Glomerular visceral epithelial cell (primary cell): Measurements from ENCODE around the gene TMEM181.
"Not testable (repeated sequence)": the region's sequence is repeated elsewhere in the genome, so short reads cannot be mapped to it uniquely, and the experiment has no call there.

Experiments used
- DNase-seq: peaks from one replicate; pipeline ENCODE4 v3.0.0-alpha.2; 2016; ENCODE audit errors: extremely low spot score

The TMEM181 gene

DNA sequence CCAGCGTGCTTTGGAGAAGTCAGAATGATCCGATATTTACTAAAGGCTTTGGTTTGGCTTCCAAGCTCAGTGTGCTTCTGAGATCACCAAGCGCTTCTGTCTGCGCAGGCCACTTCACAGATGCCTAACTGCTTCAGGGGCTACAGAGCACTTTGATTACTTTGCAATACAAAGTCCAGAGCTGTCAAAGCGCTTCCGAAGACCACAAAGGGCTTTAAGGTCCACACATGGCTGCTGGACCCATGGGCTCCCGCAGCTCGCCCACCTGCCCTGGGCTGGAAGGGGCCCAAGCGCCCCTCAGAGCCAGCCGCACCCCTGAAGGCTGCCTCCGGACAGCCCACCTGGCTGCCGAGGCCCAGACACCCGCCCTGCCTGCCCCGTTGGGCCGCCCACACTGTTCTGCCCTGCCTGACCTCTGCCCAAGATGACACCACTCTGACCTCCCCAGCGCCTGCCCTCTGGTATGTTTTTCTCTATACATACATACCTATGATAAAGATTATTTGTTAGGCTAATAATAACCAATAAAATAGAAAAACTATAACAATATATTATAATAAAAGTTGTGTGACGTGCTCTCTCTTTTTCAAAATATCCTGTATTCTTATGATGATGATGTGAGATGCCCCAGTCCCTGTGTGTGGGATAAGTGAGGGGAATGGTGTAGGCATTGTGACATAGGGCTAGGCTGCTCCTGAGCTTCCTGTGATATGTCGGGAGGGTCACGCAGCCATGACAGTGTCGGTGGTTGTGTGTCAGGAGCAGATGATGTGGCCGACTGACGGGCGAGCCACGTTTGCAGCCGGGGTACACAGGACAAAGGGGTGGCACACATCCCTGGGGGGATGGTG lies 62.0 kb downstream of the TMEM181 start:
- DNase-seq, result no peak

DNA sequence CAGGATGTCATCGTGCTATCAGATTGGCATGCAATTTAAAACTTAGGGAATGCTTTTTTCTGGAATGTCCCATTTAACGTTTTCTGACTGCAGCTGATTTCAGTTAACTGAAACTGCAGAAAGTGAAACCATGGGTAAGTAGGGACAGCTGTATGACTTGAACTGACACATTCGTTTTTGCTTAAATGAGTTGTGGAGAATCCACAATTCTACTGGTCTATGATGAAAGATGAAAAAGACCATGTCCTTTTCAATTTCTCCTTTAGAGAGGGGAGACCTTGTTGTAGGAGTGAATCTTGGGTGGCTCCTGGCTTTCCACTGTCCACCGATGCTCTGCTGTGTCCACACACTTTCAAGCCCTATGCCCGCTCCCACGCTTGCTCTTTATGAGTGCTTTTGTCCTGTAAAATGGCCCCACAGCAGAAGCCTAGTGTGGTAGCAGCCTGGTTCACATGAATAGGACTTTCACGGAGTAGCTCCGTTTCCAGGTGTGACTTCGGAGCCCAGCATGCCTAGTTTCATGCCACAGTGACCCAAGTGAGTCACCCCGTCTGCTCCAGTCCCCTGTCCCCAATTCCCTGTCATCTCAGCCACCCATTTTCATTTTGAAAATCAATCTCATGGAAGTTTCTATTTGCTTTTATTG lies 62.8 kb downstream of the TMEM181 start:
- no peak for DNase-seq

DNA sequence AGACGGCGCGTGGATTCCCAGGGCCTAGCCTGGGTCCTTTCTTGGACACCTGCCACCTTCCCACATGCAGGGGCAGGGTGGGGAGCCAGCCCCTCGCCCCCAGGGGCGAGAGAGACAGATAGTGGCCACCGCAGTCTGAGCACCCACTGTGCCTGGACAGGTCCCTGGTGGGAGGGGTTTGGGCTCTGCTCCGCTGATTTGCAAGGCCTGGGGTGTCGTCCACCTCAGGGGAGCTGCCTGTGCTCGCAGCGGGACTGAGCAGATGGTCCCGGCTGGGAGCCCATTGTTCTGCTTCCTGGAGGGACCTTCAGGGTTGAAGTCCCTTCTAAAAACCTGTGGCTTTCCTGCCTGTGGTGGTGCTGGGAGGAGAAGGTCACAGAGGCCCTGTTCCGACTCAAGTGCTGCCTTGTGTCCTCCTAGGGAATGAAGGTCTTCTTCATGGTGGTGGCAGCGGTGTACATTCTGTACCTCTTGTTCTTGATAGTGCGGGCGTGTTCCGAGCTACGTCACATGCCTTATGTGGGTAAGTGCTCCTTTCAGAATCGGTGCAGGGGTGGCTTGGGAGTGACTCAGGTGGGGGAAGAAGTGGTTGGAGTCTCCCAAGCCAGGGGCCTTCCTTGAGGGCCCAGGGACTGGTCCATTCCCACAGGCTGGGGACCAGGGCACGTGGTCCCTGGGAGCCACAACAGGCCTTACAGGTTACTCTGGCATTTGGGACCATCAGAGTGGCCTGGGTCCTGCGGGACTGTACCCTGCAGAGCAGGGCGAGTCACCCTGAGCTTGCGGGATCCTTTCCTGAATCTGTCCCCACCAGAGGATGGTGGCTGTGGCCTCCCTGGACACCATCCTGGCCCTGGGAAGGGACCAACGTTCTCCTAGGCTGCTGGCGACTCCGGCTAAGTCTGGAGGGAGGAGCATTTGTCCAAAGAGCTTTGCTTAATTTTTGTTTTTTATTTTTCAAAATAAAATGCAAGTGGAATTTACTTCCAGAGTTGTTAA lies 65.1 kb downstream of the TMEM181 start:
- no peak for DNase-seq

DNA sequence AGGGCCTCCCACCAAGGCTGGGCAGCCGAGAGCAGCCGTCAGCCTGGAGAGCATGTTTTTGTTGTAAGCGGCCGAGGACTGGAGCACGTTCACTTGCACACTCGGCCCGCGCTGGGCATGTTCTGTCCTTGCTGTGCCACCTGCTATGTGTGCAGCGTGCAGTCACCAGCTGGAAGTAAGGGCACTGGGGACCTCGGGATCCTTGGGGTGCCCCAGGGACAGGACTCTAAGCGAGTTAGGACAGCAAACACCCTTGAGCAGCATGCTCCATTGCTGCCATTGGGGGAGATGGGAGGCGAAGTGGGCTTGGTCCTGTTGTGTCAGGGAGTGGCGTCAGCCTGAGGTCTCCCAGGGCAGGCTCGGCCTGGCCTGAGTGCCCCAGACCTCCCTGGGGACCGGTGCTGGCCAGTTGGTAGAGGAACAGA lies 66.0 kb downstream of the TMEM181 start:
- DNase-seq, result no peak

DNA sequence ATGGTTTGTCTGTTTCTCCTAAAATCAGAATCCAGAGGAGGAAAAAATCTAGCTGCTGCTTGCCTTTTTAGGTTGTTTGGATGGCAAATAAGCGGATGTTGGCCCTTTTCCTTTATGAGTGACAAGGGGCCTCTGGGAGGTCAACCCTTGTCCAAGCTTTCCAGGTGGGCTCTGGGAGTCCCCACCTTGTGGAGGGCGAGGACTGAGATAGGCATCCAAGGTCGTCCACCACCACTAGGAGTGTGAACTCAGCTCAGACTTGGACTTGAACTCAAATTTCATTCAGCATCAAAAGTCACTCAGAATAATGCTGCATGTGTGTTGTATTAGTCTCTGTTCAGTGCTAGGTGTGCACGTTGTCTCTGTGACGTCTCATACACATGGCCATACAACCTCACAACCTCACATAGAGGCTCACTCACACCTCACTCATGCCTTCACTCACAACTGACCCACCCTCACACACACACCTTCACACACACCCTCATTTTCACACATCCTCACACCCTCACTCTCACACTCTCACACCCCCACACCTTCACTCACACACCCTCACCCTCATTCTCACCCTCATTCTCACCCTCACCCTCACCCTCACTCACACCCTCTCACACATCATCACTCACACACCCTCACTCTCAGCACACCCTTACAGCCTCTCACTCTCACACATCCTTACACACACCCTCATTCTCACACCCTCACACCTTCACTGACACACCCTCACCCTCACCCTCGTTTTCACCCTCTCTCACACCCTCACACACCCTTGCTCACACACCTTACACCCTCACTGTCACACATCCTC lies 66.7 kb downstream of the TMEM181 start:
- no peak for DNase-seq

DNA sequence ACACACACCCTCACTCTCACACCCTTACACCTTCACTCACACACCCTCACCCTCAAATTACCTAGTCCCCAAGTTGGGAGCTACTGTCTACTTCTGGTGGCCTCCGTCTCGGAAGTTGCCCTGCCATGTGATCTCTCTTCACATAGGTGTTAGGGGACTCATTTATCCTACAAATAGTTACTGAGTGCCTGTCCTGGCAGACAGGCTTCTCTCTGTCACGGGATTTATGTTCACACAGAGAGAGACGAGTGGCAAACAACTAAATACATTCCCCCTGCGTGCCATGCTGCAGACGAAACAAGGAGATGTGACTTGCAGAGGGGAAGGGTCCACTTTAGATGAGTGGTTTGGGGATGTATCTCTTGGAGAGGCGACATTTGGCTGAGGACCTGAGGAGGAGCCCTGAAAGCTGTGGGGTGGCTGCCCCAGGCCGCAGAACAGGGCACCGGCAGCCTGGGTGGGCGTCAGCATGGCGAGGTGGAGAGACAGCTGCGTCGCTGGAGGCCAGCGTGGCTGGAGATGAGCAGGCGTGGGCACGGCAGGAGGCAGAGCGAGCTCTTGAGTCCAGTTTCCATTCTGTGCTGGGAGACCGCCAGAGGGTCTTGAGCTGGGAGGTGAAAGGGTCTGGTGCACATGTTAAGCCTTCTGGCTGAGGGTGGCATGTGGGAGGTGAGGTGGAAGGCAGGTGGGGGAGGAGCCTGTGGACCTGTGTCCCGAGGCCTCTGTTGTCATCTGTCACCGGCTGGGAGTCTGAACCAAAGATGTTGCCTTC lies 67.5 kb downstream of the TMEM181 start:
- DNase-seq, result no peak

DNA sequence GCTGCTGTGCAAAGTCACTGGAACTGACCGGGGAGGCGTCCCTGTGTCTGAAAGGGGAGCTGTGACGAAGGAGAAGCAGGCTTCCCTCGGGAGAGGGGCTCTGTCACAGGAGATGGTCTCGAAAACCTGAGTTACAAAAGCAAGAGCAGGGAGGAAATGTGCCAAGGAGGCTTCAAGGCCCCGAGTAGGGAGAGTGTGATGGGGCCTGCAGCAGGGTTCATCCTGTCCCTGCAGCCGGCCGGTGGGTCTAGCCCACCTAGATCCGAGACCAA lies 68.0 kb downstream of the TMEM181 start:
- no peak for DNase-seq

DNA sequence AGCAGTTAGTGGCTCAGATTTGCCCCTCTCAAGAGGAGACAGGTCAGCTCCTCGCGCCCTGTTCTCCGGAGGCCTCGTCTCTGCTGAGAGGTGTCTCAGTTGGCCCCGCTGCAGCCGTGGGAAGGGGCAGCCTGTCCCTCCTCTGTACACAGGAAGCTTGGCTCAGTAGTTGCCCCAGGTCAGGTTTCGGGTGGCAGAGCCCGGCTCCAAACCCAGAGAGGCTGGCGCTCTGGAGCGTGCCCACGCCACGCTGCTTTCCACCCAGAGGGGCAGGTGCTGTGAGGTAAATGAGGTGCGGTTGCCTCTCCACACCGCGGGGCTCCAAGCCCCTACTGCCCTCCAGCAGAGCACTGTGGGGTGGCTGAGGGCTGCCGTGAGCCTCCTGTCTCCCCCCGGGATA lies 68.7 kb downstream of the TMEM181 start:
- DNase-seq, result no peak

DNA sequence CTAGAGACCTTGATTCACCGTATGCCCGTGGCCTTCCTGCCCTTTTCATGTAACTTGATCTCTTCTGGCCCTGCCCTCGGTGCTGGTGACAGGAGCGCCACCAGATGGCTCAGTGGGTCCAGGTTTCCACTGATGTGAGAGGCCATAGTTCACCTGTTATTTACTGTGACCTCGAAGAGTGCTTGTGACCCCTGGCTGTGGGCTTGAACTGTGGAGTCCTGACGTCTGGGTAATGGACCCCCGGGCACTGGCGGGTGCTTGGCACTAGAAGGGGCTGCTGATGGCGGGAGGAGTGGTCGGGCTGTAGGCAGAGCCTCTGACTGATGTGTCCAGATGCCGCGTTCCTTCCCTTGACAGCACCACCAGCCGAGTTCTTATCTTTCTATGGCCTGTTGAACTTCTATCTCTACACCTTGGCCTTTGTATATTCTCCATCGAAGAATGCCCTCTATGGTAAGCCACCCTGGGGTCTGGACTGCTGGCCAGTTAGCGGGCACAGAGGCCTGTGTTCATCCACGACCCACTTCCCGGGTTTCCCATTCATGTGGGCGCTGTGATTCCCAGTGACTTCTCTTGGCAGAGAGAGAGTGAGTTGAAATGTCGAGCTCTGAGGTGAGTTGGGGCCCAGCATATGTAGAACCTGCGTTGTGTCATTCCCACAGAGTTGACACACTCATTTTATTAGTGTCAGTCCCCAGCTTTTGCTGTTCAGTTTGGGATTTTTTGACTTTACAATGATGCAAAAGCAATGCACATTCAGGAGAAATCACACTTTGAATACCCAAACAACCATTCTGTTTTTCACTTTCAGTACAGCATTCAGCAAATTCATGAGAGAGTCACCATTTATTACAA lies 69.7 kb downstream of the TMEM181 start:
- no peak for DNase-seq

DNA sequence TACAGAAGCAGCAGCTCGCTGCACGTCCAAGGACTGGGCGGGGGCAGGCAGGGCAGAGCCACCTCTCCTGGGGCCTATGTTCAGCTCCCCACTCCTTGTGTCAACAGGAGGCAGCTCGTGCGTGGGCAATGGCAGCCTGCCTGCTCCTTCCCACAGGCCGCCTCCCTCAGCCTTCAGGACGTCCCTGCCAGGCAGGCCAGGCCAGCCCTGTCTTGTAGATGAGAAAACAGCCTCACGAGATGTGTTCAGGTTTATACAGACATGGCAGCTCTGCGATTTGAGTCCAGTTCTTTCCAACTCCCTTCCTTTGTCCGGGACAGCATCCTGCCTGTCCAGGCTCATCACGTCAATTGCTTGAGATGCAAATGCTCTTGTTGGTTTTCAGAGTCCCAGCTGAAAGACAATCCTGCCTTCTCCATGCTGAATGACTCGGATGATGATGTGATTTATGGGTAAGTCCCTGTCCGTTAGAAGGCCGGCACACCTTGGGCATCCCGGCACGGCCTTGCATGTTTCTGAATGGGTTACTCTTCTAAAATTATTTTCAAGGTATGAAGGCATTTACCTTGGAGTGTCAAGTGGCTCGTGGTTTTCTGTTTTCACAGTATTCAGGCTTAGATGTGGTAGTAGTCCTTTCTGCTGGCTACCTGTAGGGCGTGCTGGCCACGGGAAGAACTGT lies 71.2 kb downstream of the TMEM181 start:
- DNase-seq, result peak; percentile 12

DNA sequence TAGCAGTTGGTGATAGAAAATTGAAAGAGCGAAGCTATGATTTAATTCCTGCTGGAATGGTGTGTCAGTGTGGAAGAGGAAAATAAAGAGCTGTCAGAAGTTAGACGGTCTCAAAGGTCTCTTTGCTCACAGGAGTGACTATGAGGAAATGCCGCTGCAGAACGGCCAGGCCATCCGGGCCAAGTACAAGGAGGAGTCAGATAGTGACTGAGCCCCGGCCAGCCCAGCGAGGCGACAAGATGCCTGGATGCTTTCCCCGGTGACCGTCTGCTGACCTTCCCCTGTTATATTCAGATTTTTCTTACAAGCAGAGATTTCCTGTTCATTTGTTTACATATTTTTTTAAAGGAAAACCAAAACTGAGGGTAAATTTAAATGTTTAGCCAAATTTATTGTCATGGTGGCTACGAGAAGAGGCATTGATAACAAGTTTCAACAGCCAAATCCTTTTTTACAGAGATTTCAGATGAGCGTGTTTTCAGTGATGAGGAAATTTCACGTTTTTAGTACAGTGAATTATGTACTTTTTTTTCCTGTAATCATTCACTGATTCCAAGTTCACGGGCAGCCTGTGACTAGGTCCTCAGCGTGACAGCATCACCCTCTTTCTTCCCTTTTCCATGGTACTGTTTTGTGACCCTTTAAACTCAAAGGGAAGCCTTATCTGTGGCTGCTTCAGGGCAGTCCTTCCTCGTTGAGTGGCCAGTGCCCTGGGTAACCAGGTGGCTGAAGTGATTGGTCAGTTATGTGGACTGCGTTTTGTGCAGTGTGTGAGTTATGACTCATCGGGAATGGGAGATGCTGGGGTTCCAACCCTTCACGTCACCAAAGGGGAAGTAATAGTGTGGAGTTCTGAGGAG lies 72.0 kb downstream of the TMEM181 start:
- DNase-seq, result peak; percentile 84

DNA sequence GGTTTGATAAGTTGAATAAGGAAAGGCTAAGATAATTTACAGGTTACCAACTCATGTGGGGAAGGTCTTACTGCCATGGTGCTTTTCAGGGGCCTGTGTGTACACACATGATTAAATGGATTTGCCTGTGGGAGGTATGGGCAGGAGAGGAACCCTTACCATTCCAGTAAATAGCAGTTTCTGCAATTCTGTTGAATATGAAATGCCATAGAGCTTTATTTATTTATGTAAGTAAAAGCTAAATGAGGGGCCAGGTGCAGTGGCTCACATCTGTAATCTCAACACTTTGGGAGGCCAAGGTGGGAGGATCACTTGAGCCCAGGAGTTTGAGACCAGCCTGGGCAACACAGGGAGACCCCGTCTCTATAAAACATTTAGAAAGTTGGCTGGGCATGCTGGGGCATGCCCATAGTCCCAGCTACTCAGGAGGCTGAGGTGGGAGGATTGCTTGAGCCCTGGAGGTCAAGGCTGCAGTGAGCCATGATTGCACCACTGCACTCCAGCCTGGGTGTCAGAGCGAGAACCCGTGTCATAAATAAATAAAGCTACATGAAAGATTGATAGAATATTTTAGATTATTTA lies 72.7 kb downstream of the TMEM181 start:
- not testable (repeated sequence) for DNase-seq

DNA sequence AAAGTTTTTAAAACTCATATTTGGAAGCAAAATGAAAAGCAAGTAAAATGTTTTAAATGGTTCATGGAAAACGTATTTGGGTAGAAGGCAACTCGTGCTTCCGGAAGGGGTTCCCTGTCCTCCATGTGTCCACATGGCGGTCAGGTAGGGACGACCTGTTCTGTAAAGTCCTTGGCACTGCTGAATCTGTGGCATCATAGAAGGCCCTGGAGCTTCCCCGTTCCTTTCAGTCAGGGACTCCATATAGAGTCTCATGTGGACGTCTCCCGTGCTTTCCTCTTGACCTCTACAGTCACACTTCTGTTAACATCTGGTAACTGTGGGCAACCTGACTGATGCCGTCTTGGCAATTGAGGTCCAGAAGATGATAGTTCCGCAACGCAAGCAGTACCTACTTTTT lies 73.2 kb downstream of the TMEM181 start:
- DNase-seq, result no peak

DNA sequence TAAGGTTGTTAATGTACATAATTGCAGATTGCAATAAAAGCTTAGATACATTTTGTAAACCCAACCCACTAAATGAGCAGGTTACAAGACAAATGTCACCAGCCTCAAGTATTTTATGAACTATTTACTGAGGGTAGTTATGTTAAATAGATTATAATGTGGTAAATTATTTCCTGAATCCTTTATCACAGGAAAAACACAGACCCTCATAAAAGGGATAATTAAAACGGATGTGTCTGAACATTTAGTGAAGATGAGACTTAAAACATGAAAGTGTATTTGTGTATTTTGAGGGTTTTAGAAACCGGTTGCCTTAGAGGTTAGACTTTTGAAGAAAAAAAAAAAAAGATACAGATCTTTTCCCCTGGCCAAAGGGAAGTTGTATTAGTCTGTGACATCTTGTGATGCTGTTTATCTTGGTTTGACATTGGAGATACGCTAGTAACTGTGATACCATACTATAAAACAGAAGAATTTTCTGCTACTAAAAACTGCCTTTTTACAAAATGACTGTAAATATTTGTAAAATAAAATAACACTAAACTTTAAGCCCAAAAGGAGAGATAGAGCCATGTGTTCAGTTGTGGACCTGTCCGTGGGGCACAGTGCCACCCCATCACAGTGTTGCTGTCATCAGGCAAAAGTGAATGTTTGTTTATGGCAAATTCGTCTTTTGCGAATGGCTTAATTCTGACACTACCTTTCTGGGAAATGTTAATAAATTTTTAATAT lies 75.0 kb downstream of the TMEM181 start:
- no peak for DNase-seq

DNA sequence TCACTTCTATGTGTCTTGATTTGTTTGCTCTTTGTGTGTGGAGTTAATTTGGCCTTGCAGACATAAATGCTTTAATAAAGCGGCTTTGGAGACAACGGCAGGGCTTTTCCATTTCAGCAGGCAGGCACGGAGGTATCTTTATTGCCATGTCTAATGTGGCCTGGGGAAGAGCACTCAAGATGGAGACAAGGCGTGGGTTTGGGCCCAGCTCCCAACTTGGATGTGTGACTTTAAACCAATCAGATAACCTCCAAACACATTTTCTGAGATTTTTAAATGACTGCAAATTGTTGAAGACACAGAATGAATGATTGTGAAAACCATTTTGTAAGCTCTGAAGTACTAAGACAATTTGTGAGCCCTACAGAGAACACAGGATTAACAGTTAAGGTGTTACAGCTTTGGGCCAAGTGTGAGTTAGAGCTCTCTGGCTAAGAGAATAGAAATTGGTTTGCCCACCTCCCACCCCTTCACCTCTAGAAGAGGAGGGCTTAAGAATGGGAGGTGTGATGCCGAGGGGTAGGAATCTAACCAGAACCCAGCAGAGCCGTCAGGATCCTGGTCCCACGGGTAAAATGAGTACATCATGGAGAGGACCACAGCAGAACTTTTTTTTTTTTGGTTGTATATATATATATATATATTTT lies 75.7 kb downstream of the TMEM181 start:
- no peak for DNase-seq

DNA sequence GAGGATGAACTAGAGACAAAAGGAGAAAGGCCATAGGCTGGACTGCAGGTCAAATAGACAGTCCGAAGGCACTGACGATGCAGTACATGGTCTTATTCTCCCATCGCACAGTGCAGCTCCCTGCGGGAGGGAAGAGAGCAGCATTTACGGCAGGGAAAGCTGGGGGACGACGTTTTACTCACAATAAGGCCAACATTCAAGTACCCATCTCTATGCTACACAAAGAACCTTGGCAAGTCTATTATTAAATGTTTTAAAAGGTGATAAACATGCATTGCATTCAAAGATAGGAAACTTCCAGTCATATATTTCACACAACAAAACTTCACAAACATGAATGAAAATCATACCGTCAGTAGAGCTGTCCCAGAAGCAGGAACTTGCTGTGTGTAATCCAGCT lies 76.9 kb downstream of the TMEM181 start:
- no peak for DNase-seq
